Glutamatergic neuron (in vitro differentiated cells): Measurements from ENCODE around the gene WDR27. TPM values are rescaled to one million over a fixed set of nuclear protein-coding genes. Genes with fewer than 3 reads are reported as not detected.

Experiments used
- DNase-seq: peaks from one replicate; pipeline ENCODE4 v3.0.0; 2022
- H3K27ac Mint-ChIP-seq: one replicate; pipeline ENCODE4 v1.8.0; 2020; ENCODE audit warnings: mild to moderate bottlenecking, mixed read lengths, inconsistent platforms; ENCODE audit not compliant: unreplicated experiment
- H3K27me3 Mint-ChIP-seq: one replicate; pipeline ENCODE4 v1.8.0; 2020; ENCODE audit warnings: mild to moderate bottlenecking, moderate library complexity, mixed read lengths, inconsistent platforms; ENCODE audit not compliant: unreplicated experiment
- H3K36me3 Mint-ChIP-seq: one replicate; pipeline ENCODE4 v1.8.0; 2020; ENCODE audit warnings: mild to moderate bottlenecking, mixed read lengths, inconsistent platforms; ENCODE audit not compliant: unreplicated experiment
- H3K4me1 Mint-ChIP-seq: one replicate; pipeline ENCODE4 v1.8.0; 2020; ENCODE audit warnings: mild to moderate bottlenecking, low read depth, mixed read lengths, inconsistent platforms; ENCODE audit not compliant: unreplicated experiment
- H3K4me3 Mint-ChIP-seq: one replicate; pipeline ENCODE4 v1.8.0; 2020; ENCODE audit warnings: mild to moderate bottlenecking, mixed read lengths, inconsistent platforms; ENCODE audit not compliant: unreplicated experiment
- H3K9me3 Mint-ChIP-seq: one replicate; pipeline ENCODE4 v1.8.0; 2020; ENCODE audit warnings: mild to moderate bottlenecking, moderate library complexity, mixed read lengths, inconsistent platforms; ENCODE audit not compliant: unreplicated experiment
- CTCF ChIP-seq: fragments of 200-600 bp; sonication (generic); IDR thresholded peaks from one replicate; pipeline ENCODE4 v1.5.0; 2021; ENCODE audit not compliant: partially characterized antibody, unreplicated experiment
- total RNA-seq: library from RNA; stranded (reverse); fragmentation: NEBNext Ultra II Directional; extraction: Animal tissue kit (Norgen Biotek cat#: 25700); gene quantifications from one replicate; pipeline ENCODE4 v1.2.1, GENCODE V29; 2021; ENCODE audit not compliant: unreplicated experiment

Gene WDR27
- total RNA-seq, 1 donor from 2014 or later: 64.8 TPM

GRCh38 chr6:169417101-169417500 lies 284.7 kb downstream of the WDR27 start:
- no peak for DNase-seq
- no peaks in the 10 kb centered on the region for H3K27me3 Mint-ChIP-seq
- peaks cover 3% of the 10 kb centered on the region for H3K9me3 Mint-ChIP-seq
- no peak overlapping the region for H3K4me3 Mint-ChIP-seq
- peaks cover 14% of the 10 kb centered on the region for H3K36me3 Mint-ChIP-seq
- TF ChIP-seq CTCF: no peak
- no peaks in the 10 kb centered on the region for H3K4me1 Mint-ChIP-seq
- no peak overlapping the region for H3K27ac Mint-ChIP-seq

- DNase-seq: no peak
- Mint-ChIP-seq H3K36me3 (peaks cover 12% of the 10 kb centered on the region), H3K27ac (no peak overlapping the region), H3K4me1 (no peaks in the 10 kb centered on the region), H3K27me3 (no peaks in the 10 kb centered on the region), H3K9me3 (peaks cover 3% of the 10 kb centered on the region), H3K4me3 (no peak overlapping the region)
- no peak for TF ChIP-seq CTCF
These were observed 285.6 kb downstream of the WDR27 start for GRCh38 chr6:169416249-169416648.

- H3K27me3 Mint-ChIP-seq: no peaks in the 10 kb centered on the region
- peaks cover 13% of the 10 kb centered on the region for H3K36me3 Mint-ChIP-seq
- DNase-seq: no peak
- no peak overlapping the region for H3K27ac Mint-ChIP-seq
- no peaks in the 10 kb centered on the region for H3K4me1 Mint-ChIP-seq
- H3K9me3 Mint-ChIP-seq: peaks cover 5% of the 10 kb centered on the region
- no peak for TF ChIP-seq CTCF
- H3K4me3 Mint-ChIP-seq: no peak overlapping the region
These were observed 286.6 kb downstream of the WDR27 start for GRCh38 chr6:169415179-169415578.

GRCh38 chr6:169411722-169412121 lies 290.1 kb downstream of the WDR27 start:
- Mint-ChIP-seq H3K36me3 (peaks cover 15% of the 10 kb centered on the region), H3K9me3 (peaks cover 6% of the 10 kb centered on the region), H3K4me1 (no peaks in the 10 kb centered on the region), H3K27ac (no peak overlapping the region), H3K4me3 (no peak overlapping the region), H3K27me3 (no peaks in the 10 kb centered on the region)
- no peak for DNase-seq
- no peak for TF ChIP-seq CTCF

- no peak for TF ChIP-seq CTCF
- H3K9me3 Mint-ChIP-seq: peaks cover 6% of the 10 kb centered on the region
These were observed 290.5 kb downstream of the WDR27 start for GRCh38 chr6:169411296-169411695.

More at GRCh38 chr6:169411296-169411695, 290.5 kb downstream of the WDR27 start:
- no peaks in the 10 kb centered on the region for H3K4me1 Mint-ChIP-seq
- H3K27me3 Mint-ChIP-seq: no peaks in the 10 kb centered on the region
- H3K36me3 Mint-ChIP-seq: peaks cover 15% of the 10 kb centered on the region
- no peak overlapping the region for H3K27ac Mint-ChIP-seq
- no peak overlapping the region for H3K4me3 Mint-ChIP-seq
- no peak for DNase-seq
